ENCODE results near the gene DMAP1. TPM values are rescaled to one million over a fixed set of nuclear protein-coding genes. Genes with fewer than 3 reads are reported as not detected.

DMAP1 gene
- total RNA-seq, 2 donors from 2014 or later, result 49.1 to 53.8 TPM

DNA sequence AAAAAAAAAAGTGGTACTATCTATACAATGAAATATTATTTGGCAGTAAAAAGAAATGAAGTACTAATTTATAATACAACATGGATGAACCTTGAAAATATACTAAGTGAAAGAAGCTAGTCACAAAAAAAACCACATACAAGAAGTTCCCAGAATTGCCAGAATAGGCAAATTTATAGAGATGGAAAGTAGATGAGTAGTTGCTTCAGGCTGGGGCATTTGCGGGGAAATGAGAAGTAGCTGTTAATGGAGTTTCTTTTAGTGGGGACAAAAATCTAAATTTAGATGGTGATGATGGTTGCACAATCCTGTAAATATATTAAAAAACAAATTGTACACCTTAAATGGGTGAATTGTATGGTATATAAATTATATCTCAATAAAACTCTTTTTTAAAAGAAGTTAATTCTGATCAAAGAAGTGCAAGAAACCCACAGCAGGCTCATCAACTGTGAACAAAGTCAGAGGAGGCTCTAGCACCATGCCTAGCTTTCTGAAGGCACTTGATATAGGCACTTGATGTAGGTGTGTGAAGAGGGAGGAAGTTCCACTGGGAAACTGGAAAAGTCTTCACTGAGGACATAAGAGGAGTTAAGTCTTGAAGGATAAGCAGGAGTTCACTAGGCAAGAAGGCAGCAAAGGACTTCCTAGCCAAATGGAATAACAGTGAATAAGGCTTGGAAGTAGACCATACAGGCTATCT, 52.5 kb downstream of the DMAP1 start:
- TF ChIP-seq, protein P1, sequence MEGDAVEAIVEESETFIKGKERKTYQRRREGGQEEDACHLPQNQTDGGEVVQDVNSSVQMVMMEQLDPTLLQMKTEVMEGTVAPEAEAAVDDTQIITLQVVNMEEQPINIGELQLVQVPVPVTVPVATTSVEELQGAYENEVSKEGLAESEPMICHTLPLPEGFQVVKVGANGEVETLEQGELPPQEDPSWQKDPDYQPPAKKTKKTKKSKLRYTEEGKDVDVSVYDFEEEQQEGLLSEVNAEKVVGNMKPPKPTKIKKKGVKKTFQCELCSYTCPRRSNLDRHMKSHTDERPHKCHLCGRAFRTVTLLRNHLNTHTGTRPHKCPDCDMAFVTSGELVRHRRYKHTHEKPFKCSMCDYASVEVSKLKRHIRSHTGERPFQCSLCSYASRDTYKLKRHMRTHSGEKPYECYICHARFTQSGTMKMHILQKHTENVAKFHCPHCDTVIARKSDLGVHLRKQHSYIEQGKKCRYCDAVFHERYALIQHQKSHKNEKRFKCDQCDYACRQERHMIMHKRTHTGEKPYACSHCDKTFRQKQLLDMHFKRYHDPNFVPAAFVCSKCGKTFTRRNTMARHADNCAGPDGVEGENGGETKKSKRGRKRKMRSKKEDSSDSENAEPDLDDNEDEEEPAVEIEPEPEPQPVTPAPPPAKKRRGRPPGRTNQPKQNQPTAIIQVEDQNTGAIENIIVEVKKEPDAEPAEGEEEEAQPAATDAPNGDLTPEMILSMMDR (conservative IDR thresholded peaks at IDR 0.05), result no peak
- DNase-seq, result no peak
- Histone ChIP-seq H3K9ac (ENCODE audit: extremely low read depth, low read length, poor library complexity, severe bottlenecking) (no peak overlapping the region), H3K27me3 (ENCODE audit: control insufficient read depth, insufficient read depth, low read length, poor library complexity, severe bottlenecking) (no peaks in the 10 kb centered on the region), H3K9me3 (ENCODE audit: control insufficient read depth, low read length) (no peaks in the 10 kb centered on the region), H3K27ac (ENCODE audit: low read depth, low read length) (no peak overlapping the region), H3K4me1 (ENCODE audit: control insufficient read depth, insufficient read depth, low read length) (peaks cover 12% of the 10 kb centered on the region), H3K4me3 (ENCODE audit: low read length) (no peak overlapping the region), H3K36me3 (ENCODE audit: control insufficient read depth, insufficient read depth, low read length) (peaks cover 5% of the 10 kb centered on the region)
- H3K4me3 Mint-ChIP-seq, result no peak overlapping the region
- H3K4me1 Mint-ChIP-seq, result peaks cover 41% of the 10 kb centered on the region
- H3K9me3 Mint-ChIP-seq, result no peaks in the 10 kb centered on the region
- 89% methylated on average over 1 of the region's 1 CpG; no CpG with 5 or more reads in 1 of the 2 experiments for WGBS, 2 experiments (ENCODE audit: insufficient coverage in 1 of 2, insufficient read length in 1 of 2)
- no peaks in the 10 kb centered on the region for H3K27me3 Mint-ChIP-seq (ENCODE audit: insufficient read depth)
- H3K27ac Mint-ChIP-seq, result no peak overlapping the region
- H3K36me3 Mint-ChIP-seq (ENCODE audit: low read depth), result peaks cover 3% of the 10 kb centered on the region

- Histone ChIP-seq H3K9ac (ENCODE audit: extremely low read depth, low read length, poor library complexity, severe bottlenecking) (no peak overlapping the region), H3K36me3 (ENCODE audit: control insufficient read depth, insufficient read depth, low read length) (peaks cover 5% of the 10 kb centered on the region), H3K4me3 (ENCODE audit: low read length) (no peak overlapping the region), H3K4me1 (ENCODE audit: control insufficient read depth, insufficient read depth, low read length) (peaks cover 9% of the 10 kb centered on the region), H3K9me3 (ENCODE audit: control insufficient read depth, low read length) (no peaks in the 10 kb centered on the region), H3K27me3 (ENCODE audit: control insufficient read depth, insufficient read depth, low read length, poor library complexity, severe bottlenecking) (no peaks in the 10 kb centered on the region), H3K27ac (ENCODE audit: low read depth, low read length) (no peak overlapping the region)
- DNase-seq, result no peak
- 94 to 96% methylated on average over 6 of the region's 6 CpGs for whole genome bisulfite sequencing, 2 experiments (ENCODE audit: insufficient coverage in 1 of 2, insufficient read length in 1 of 2)
- Mint-ChIP-seq H3K4me1 (peaks cover 38% of the 10 kb centered on the region), H3K9me3 (no peaks in the 10 kb centered on the region), H3K36me3 (ENCODE audit: low read depth) (peaks cover 3% of the 10 kb centered on the region), H3K27me3 (ENCODE audit: insufficient read depth) (no peaks in the 10 kb centered on the region), H3K4me3 (no peak overlapping the region), H3K27ac (no peak overlapping the region)
- TF ChIP-seq, protein P1 (conservative IDR thresholded peaks at IDR 0.05), result no peak
Measured at GRCh38 chr1:44266400-44267344, 53.4 kb downstream of the DMAP1 start.

DNA sequence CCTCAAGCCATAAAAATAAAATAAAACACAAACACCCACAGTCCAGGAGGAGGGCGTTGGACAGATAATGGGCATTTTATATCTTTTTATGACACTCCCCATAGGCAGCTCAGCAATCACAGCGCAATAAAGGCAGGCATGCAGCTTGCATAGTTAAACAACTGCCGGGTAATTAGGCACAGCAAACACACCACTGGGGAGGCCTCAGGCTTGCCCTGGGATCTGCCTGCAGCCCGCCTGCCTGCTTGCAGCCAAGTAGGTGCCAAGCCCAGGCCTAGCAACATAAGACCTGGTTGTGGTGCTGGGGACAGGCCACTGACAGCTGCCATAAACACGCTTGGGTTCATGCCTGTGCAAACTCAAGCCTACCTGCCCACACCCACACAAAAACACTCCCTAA, 54.2 kb downstream of the DMAP1 start:
- H3K27me3 Mint-ChIP-seq (ENCODE audit: insufficient read depth), result no peaks in the 10 kb centered on the region
- H3K4me3 ChIP-seq (ENCODE audit: low read length), result no peak overlapping the region
- H3K4me1 ChIP-seq (ENCODE audit: control insufficient read depth, insufficient read depth, low read length), result peaks cover 6% of the 10 kb centered on the region
- TF ChIP-seq, protein P1 (conservative IDR thresholded peaks at IDR 0.05), result no peak
- DNase-seq, result no peak
- peaks cover 3% of the 10 kb centered on the region for H3K36me3 Mint-ChIP-seq (ENCODE audit: low read depth)
- no peak overlapping the region for H3K27ac Mint-ChIP-seq
- H3K27me3 ChIP-seq (ENCODE audit: control insufficient read depth, insufficient read depth, low read length, poor library complexity, severe bottlenecking), result no peaks in the 10 kb centered on the region
- H3K4me1 Mint-ChIP-seq, result peaks cover 30% of the 10 kb centered on the region
- peaks cover 5% of the 10 kb centered on the region for H3K36me3 ChIP-seq (ENCODE audit: control insufficient read depth, insufficient read depth, low read length)
- 92 to 94% methylated on average over 3 to 5 of the region's 5 CpGs for WGBS, 2 experiments (ENCODE audit: insufficient coverage in 1 of 2, insufficient read length in 1 of 2)
- H3K9me3 ChIP-seq (ENCODE audit: control insufficient read depth, low read length), result no peaks in the 10 kb centered on the region
- H3K4me3 Mint-ChIP-seq, result no peak overlapping the region
- H3K9me3 Mint-ChIP-seq, result no peaks in the 10 kb centered on the region
- no peak overlapping the region for H3K27ac ChIP-seq (ENCODE audit: low read depth, low read length)
- no peak overlapping the region for H3K9ac ChIP-seq (ENCODE audit: extremely low read depth, low read length, poor library complexity, severe bottlenecking)

All from endodermal cell (in vitro differentiated cells).